GM18499 (cell line): ENCODE data around the gene AFF3.
"Not testable (repeated sequence)": the region's sequence is repeated elsewhere in the genome, so short reads cannot be mapped to it uniquely, and the experiment has no call there.

Experiments used
- ATAC-seq: cut with Tn5 transposase; IDR thresholded peaks from one replicate; pipeline ENCODE4 v1.9.1; 2021; ENCODE audit warnings: moderate number of reproducible peaks; ENCODE audit not compliant: insufficient read depth, unreplicated experiment

The AFF3 gene

DNA sequence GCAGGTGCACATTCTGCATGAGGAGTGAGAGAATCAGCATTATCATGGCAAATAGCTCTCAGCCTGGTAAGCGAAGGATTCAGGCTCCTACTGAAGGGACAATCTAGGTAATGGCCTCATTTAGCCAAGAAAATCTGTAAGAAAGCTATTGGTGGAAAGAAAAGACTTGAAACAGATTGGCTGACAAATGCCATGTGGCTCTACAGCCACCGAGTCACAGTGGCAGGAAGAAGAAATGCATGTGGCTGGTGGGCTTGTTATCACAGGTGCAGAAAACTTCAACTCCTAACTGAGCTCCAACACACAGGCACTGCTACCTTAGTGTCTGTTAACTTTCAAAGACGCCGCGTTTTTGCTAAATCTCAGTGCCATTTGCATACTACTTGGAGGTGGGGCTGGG is 592.0 kb downstream of the AFF3 start:
- ATAC-seq = no peak

DNA sequence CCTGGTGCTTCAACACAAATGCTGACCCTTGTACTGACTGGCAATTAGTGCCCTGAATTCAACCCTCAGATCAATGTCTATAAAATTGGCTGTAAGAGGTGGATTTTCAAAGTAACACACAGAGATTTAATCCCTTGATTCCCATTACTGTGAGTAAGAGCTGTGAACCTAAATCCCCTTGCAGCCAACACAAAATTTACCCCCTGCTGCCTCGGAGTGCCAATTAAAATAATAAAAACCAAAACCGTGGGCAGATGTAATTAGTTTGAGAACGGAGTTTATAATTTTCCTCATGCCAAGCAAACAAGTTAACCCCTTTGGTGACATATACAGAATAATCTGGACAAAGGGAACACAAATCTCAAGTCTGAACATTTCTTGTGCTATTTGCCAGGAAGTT is 596.8 kb downstream of the AFF3 start:
- no peak for ATAC-seq

DNA sequence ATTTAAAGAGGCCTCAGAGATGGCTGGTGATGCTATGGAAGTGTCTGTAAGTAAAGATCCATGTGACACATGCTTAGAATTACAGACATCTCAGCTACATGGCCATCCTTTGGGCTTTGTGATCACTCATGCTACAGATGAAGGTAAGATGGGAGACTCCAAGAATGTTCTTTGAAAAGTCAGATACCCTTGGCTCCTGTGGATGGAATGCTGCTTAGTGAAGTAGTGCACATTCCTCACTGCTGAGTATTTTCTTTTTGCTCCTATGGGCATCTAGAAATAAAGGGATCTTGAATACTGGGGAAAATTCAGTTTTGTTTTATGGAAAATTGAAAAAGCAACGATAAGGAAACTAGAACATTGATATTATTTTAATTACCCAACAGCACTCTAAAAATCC is 597.3 kb downstream of the AFF3 start:
- no peak for ATAC-seq

DNA sequence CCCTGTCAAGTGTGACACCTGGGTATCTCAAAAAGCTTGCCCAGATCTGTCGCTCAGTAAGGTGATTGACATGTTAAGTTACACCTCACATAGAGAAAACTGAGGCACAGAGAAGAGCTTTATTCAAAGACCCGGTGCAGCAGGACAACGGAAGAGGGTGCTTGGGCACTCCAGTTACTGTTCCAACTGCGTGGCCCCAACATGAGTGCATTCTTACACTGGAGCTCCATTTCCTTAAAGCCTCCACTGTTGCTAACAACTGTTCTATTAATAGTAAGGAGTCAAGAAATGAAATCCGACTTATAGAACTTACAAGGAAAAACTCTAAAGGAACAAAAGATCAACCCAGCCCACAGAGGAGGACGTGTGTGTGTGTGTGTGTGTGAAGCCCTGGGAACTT is 597.8 kb downstream of the AFF3 start:
- ATAC-seq = no peak

DNA sequence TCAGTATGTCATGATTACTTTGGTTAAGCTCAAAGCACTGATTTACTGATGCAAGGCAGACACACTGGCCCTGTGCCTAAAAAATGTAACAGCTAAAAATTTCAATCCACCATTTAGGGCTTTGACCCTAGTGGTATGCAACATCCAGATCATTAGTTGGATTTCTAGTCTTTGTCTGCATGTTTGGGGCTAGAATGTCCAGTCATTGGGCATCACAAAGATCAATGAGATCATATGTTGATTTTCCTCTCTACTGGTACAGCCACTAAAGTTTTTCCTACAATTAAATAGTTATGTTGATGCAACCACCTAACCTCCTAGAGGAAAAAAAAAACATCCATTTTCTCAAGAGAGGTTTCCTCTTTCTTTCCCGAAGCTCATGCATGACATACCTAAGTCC is 599.1 kb downstream of the AFF3 start:
- ATAC-seq = no peak

DNA sequence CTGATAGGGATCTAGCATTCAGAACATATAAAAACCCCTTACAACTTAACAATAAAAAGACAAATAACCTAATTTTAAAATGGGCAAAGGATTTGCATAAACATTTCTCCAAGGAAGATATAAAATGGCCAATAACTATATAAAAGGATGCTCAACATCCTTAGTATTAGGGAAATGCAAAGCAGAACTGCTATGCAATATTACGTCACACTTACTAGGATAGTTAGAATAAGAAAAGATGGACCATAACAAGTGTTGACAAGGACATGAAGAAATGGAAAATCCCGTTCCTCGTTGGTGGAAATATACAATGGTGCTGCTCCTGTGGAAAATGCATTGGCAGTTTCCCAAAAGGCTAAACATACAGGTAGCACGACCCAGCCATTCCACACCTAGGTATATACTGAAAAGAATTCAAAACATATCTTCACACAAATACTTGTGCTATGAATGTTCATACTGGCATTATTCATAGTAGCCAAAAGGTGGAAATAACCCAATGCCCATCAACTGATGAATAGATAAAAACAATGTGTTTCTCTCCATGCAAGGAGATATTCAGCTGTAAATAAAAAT is 604.4 kb downstream of the AFF3 start:
- ATAC-seq = no peak

DNA sequence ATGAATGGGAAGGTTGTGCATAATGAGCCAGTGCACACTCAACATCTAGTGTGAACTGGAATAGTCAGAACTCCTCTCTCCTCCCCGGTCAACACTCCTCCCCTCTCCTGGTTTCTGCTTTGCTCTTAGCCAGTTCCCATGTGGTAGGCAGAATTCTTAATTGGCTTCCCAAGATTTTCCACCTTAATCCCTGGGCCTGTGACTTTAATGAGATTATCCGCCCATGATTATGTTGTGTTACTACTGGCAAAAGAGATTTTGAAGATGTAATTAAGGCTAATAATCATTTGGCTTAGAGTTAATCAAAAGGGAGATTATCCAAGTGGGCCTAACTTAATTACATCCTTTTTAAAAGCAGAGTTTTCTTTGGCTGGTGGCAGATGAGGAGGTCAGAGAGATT is 618.3 kb downstream of the AFF3 start:
- no peak for ATAC-seq

DNA sequence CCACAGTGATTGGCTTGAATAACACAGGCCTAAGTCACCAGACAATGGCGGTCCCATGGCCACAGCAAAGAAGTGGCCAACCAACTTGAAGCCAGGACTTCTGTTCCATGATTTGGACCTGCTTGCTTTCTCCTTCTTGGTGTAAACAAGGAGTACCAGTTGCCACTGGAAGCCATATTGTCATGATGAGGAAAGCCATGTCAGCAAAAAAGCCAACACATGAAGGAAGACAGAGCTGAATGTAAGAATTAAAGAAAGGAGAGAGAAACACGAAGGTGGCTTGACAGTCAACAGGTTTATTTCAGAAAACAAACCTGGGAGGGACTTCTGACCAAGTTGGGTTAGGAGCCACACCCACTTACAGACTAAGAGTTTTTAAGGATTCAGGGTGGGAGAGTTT is 620.2 kb downstream of the AFF3 start:
- no peak for ATAC-seq

DNA sequence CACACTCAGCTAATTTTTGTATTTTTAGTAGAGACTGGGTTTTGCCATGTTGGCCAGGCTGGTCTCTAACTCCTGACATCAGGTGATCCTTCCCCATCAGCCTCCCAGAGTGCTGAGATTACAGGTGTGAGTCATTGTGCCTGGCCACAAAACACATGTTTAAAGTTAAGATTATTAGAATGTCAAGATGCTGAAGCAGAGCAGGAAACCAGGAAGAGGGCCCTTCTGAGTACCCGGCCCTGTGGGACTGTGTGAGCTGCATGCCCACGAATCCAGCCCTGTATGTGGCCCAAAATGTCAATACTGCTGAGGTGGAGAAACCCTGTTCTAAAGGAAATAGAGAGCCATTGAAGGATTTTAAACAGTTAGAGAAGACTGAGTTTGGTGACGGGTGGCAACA is 621.6 kb downstream of the AFF3 start:
- no peak for ATAC-seq

DNA sequence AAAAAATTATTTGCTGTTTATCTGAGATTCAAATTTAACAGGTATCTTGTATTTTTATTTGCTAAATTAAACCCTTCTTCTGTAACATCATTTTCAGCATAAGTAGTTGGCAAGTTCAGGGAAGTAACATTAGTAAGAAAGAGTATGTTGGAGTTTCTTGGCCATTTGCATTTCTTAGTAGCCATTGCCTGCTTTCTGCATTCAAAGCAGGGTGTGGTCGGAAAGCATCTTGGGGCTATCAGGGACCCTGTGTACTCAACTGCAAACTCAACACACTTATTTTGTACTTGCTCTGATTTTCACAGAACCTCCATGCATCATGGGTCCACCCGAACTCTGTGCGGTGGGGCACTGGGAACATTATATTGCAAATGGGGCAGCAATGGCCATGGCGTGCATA is 622.2 kb downstream of the AFF3 start:
- no peak for ATAC-seq

DNA sequence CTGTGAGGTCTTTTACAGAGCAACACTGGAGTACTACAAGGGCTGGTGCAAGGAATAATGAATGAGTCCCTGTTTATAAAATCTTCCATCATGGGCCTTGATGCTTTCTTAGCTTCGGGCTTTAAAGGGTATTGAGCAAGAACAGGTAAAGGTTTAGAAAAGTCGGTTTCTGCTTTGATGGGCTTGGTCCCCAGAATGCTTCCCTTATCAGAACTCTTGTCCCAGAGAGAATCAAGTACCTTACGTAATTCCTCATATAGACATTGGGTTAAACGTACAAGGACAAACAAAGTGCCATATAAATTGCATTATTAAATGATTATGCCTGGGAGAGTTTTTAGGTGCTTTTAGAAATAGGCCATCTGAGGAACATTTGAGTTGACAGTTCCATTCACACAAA is 628.0 kb downstream of the AFF3 start:
- ATAC-seq = no peak

DNA sequence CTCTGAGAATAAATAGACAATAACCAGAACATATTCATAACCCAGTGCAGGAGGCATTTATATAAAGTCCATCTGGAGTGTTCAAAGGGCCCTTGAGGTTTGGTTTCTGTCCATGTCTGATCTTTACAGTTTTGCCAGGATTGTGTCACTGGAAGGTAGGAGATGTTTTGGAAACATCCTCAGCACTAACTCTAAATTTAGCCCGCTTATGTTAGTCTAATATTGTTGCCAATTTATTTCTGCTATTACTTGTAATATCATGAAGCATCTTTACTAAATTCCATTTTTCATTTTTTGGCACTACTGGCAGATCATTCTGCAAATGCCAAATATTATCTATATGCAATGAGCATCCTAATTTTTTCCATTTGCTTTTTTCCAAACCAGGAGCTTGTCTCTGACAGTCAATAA is 630.2 kb downstream of the AFF3 start:
- ATAC-seq = no peak

DNA sequence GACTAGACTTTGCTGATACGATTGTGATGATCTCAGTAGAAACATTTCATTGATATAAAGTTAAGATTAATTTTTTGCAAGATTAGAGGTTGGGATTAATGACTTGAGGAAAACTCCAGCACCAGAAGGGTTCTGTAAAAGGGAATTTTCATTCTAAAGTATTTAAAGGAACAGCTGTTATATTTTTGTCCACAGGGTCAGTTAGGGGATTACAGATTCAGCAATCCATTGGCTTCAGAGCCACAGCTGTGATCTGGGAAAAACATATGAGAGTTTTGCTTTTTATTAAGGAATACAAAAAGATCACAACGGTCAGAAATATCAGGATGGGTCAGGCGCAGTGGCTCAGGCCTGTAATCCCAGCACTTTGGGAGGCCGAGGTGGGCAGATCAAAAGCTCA is 633.0 kb downstream of the AFF3 start:
- ATAC-seq = no peak

DNA sequence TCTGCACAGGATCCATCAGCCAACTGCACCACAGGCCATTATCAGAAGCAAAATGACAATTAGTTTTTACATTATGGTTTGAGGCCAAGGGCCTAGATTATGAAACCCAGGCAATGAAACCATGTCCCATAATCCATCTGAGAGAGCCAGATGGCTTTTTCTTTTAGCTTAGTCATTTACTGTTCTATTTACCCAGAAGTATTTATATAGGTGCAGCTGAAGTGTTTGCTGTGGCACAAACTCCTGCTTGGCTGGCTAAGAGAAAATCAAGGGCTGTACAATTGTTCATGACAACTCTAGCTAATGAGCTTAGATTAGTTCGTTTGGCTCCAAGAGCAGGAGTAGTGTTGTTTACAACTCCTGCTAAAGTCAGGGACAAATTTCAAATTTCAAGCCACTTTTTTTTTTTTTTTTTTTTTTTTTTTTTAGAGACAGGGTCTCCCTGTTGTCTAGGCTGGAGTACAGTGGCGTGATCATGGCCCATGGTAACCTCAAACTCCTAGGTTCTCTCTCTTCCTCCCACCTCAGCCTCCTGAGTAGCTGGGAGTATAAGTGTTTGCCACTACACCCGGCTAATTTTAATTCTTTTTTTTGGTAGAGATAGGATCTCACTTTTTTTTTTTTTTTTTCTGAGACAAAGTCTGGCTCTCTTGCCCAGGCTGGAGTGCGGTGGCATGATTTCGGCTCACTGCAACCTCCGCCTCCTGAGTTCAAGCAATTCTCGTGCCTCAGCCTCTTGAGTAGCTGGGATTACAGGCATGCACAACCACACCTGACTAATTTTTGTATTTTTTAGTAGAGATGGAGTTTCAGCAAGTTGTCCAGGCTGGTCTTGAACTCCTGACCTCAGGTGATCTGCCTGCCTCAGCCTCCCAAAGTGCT is 634.2 kb downstream of the AFF3 start:
- ATAC-seq = no peak

DNA sequence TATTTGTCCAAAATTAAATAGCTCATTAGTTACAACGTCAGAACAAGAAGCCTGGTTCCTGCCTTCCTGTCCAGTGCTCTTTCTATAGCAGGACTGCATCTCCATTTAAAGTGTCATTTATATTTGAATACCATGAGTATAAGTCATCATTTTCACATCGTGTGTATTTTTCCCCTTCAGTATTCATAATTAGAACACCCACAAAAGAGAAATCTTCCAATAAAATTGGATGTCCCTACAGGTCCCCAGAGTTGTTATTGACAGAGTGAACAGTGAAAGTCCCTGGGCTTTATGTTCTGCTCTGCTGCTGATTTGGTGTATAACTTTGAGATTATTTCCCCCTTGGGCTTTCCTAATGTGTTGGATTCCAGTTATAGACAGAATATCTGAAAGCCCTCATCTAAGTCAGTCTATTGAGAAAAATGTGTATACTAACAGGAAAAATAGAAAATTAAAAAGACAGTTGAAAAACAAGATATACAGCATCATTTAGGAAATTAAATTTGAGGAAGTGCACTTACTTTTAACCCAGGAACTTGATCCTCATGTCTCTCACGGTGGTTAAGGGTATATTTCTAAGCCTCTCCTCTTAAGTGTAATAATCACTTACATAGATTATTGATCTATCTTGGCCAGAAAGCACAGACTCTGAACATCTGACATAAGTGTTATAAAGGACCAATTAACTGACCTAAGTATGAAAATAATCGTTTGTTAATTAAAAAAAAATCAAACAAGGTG is 637.4 kb downstream of the AFF3 start:
- ATAC-seq = no peak

DNA sequence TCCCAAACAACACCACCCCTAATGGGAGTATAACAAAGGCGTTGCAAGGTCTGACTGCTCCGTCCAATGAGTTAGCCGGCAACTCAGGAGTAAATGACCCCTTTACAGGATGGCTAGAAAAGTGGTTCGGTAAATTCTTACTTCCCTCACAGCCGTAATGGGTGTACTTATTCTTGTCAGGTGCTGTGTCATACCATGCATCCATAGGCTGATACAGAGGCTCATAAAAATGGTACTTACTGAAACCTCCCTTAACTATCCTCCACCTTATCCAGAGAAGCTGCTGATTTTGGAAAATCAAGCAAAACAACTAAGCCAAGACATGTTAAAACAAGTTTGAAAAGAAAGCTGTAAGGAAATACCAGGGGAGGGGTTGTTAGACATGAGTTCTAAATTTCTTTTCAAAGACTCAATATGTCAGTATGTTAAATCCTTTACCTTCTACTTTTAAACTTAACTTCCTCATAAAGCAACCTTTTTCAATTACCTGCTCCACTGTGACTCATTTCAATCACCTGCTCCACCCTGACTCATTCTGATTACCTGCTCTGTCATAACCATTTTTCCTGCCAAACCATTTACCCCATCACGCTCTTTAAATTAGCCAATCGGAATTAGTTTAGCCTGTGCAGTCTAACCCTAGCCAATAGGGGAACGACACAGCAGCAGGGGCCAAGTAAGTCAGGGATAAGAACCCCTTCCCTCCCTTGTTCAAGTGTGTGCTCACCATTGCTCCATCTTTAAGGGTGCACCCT is 638.6 kb downstream of the AFF3 start:
- not testable (repeated sequence) for ATAC-seq

DNA sequence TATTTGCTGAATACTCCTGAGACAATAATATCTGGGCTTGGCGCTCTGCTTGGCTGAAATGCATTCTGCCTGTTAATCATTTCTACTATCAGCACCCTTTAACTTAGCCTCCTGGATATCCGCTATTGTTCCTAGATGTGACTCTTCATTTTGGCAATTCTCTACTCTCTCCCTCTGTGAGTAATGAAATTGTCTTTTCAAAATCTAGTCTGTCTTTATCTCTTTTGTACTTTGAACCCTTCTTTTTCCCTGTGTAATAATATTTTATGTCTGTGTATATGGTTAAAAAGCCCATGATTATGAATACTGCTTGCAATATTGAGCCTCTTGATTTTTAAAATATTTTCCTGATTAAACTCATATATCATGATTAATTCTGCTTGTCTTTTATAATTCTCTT is 646.4 kb downstream of the AFF3 start:
- ATAC-seq = no peak
